ENCODE measurements around the gene RAVER2.
"Not testable (repeated sequence)": the region's sequence is repeated elsewhere in the genome, so short reads cannot be mapped to it uniquely, and the experiment has no call there.

Gene RAVER2

GRCh38 chr1:64750092-64750491 lies 5.2 kb downstream of the RAVER2 start:
- no peak for DNase-seq

- DNase-seq: no peak
Observed at GRCh38 chr1:64750875-64751274, 6.0 kb downstream of the RAVER2 start.

GRCh38 chr1:64754173-64754572 lies 9.3 kb downstream of the RAVER2 start:
- DNase-seq: no peak

GRCh38 chr1:64755361-64755760 lies 10.5 kb downstream of the RAVER2 start:
- no peak for DNase-seq

GRCh38 chr1:64756770-64757169 lies 11.9 kb downstream of the RAVER2 start:
- DNase-seq: no peak

GRCh38 chr1:64757213-64757612 lies 12.3 kb downstream of the RAVER2 start:
- no peak for DNase-seq

GRCh38 chr1:64758233-64758632 lies 13.4 kb downstream of the RAVER2 start:
- DNase-seq: no peak

- no peak for DNase-seq
Observed at GRCh38 chr1:64759968-64760367, 15.1 kb downstream of the RAVER2 start.

GRCh38 chr1:64765012-64765411 lies 20.1 kb downstream of the RAVER2 start:
- DNase-seq: no peak

GRCh38 chr1:64765826-64766225 lies 21.0 kb downstream of the RAVER2 start:
- DNase-seq: no peak

- no peak for DNase-seq
Observed at GRCh38 chr1:64766429-64766828, 21.6 kb downstream of the RAVER2 start.

GRCh38 chr1:64769482-64769881 lies 24.6 kb downstream of the RAVER2 start:
- DNase-seq: no peak

- DNase-seq: no peak
Observed at GRCh38 chr1:64769971-64770370, 25.1 kb downstream of the RAVER2 start.

- DNase-seq: not testable (repeated sequence)
Observed at GRCh38 chr1:64773306-64773705, 28.4 kb downstream of the RAVER2 start.

- DNase-seq: no peak
Observed at GRCh38 chr1:64775113-64775512, 30.2 kb downstream of the RAVER2 start.

GRCh38 chr1:64782044-64782443 lies 37.2 kb downstream of the RAVER2 start:
- DNase-seq: not testable (repeated sequence)

- not testable (repeated sequence) for DNase-seq
Observed at GRCh38 chr1:64782848-64783247, 38.0 kb downstream of the RAVER2 start.

GRCh38 chr1:64790832-64791487 lies 46.1 kb downstream of the RAVER2 start:
- no peak for DNase-seq

- no peak for DNase-seq
Observed at GRCh38 chr1:64798872-64799271, 54.0 kb downstream of the RAVER2 start.

GRCh38 chr1:64801851-64802523 lies 57.1 kb downstream of the RAVER2 start:
- DNase-seq: no peak

- no peak for DNase-seq
Observed at GRCh38 chr1:64809309-64809708, 64.4 kb downstream of the RAVER2 start.

- no peak for DNase-seq
Observed at GRCh38 chr1:64810001-64810400, 65.1 kb downstream of the RAVER2 start.

GRCh38 chr1:64811131-64811530 lies 66.3 kb downstream of the RAVER2 start:
- DNase-seq: no peak

GRCh38 chr1:64814427-64814826 lies 69.6 kb downstream of the RAVER2 start:
- DNase-seq: no peak

- DNase-seq: not testable (repeated sequence)
Observed at GRCh38 chr1:64817364-64817763, 72.5 kb downstream of the RAVER2 start.

All from CD4-positive, alpha-beta T cell treated with Interleukin-15 for 1 hour (primary cell).